OCI-LY7 (cell line): ENCODE results near the gene RIC3. TPM values are rescaled to one million over a fixed set of nuclear protein-coding genes. Genes with fewer than 3 reads are reported as not detected.

Source experiments
- BruUV-seq: library from RNA; stranded (reverse); fragments of 400-500 nt; replicated peaks from 2 replicates; lab custom pipeline; 2021; lab: Mats Ljungman, UMichigan
- CTCF ChIA-PET: fragments of 300-600 bp; sonication (Branson Sonifier 250); formaldehyde crosslinking; loops from one replicate; lab custom pipeline; 2022; ENCODE audit warnings: antibody characterized with exemption; ENCODE audit not compliant: unreplicated experiment; lab: Charles Lee
- POLR2A ChIA-PET: fragments of 300-600 bp; sonication (Branson Sonifier 250); formaldehyde crosslinking; loops from one replicate; lab custom pipeline; 2022; ENCODE audit warnings: antibody characterized with exemption; lab: Charles Lee
- DNase-seq: peaks from one replicate; pipeline ENCODE4 v3.0.0-alpha.2; 2015; ENCODE audit warnings: low spot score
- H2AFZ ChIP-seq: fragments of 200-600 bp; sonication (generic), shearing (Covaris generic); 2 replicates; pipeline ENCODE4 v1.6.1; 2014; ENCODE audit warnings: mild to moderate bottlenecking, antibody characterized with exemption, low read length, moderate library complexity
- H3K27ac ChIP-seq: fragments of 200-600 bp; sonication (generic); 2 replicates; pipeline ENCODE4 v1.5.1; 2014; ENCODE audit warnings: mixed run types, low read depth, mild to moderate bottlenecking, moderate library complexity, low read length, inconsistent platforms; ENCODE audit not compliant: poor library complexity, severe bottlenecking
- H3K36me3 ChIP-seq: fragments of 200-600 bp; sonication (generic); 2 replicates; pipeline ENCODE4 v1.6.1; 2014; ENCODE audit warnings: mild to moderate bottlenecking, antibody characterized with exemption, low read length, moderate library complexity, mixed read lengths; ENCODE audit not compliant: insufficient read depth
- H3K4me1 ChIP-seq: fragments of 200-600 bp; sonication (generic); 2 replicates; pipeline ENCODE4 v1.5.1; 2014; ENCODE audit warnings: mild to moderate bottlenecking, low read length; ENCODE audit not compliant: insufficient read depth, poor library complexity, severe bottlenecking
- H3K4me2 ChIP-seq: fragments of 200-600 bp; sonication (generic); 2 replicates; pipeline ENCODE4 v1.6.1; 2014; ENCODE audit warnings: mild to moderate bottlenecking, low read length
- H3K4me3 ChIP-seq: fragments of 200-600 bp; sonication (generic); 2 replicates; pipeline ENCODE4 v1.5.1; 2014; ENCODE audit warnings: mild to moderate bottlenecking, low read depth, low read length; ENCODE audit not compliant: poor library complexity, severe bottlenecking
- H3K79me2 ChIP-seq: fragments of 200-600 bp; sonication (generic); 2 replicates; pipeline ENCODE4 v1.6.1; 2016; ENCODE audit warnings: low read depth, mild to moderate bottlenecking, low read length, moderate library complexity, mixed read lengths; ENCODE audit not compliant: insufficient read depth
- H3K9me2 ChIP-seq: fragments of 200-600 bp; sonication (generic); 2 replicates; pipeline ENCODE4 v1.6.1; 2016; ENCODE audit warnings: mild to moderate bottlenecking, low read length, mixed read lengths; ENCODE audit not compliant: insufficient read depth
- H3K9me3 ChIP-seq: fragments of 200-600 bp; sonication (generic); 2 replicates; pipeline ENCODE4 v1.6.1; 2014; ENCODE audit warnings: mild to moderate bottlenecking, mixed run types, low read length, mixed read lengths
- H4K20me1 ChIP-seq: fragments of 200-600 bp; sonication (generic); 2 replicates; pipeline ENCODE4 v1.6.1; 2014; ENCODE audit warnings: mild to moderate bottlenecking, antibody characterized with exemption, low read length, moderate library complexity, mixed read lengths; ENCODE audit not compliant: insufficient read depth
- EZH2phosphoT487 ChIP-seq: fragments of 200-600 bp; sonication (generic); IDR thresholded peaks from 2 replicates; pipeline ENCODE4 v1.6.1; 2018; ENCODE audit warnings: low read depth, borderline replicate concordance, mild to moderate bottlenecking, mixed run types, antibody characterized with exemption, low read length, moderate library complexity, mixed read lengths
- intact Hi-C: fragments of 100-400 bp; cut with micrococcal nuclease; formaldehyde crosslinking; loops from one replicate; pipeline ENCODE4 v1.10.0; 2022; ENCODE audit not compliant: unreplicated experiment
- total RNA-seq, 2 experiments: library from RNA; depleted of rRNA in 1 of 2; stranded (reverse); fragments of >200 nt in 1 of 2; shearing (Covaris generic) in 1 of 2; gene quantifications; 2 replicates each; pipeline ENCODE4 v1.2.3, GENCODE V29; 2014 to 2022
- TF ChIP-seq, protein P1 (sequence below): fragments of 200-600 bp; sonication (generic); conservative IDR thresholded peaks from 2 replicates; pipeline ENCODE4 v1.5.1; 2014; ENCODE audit warnings: mild to moderate bottlenecking, antibody characterized with exemption, low read length, moderate library complexity, mixed read lengths

RIC3 gene
- total RNA-seq, 2 experiments from 2014 or later: not detected

- intact Hi-C loops: no loop called here
- CTCF ChIA-PET: no interaction called here
- DNase-seq: no peak
- H4K20me1 ChIP-seq: no peaks in the 10 kb centered on the region
- no peaks in the 10 kb centered on the region for H3K9me2 ChIP-seq
- H3K79me2 ChIP-seq: no peaks in the 10 kb centered on the region
- no peak overlapping the region for H2AFZ ChIP-seq
- H3K4me1 ChIP-seq: no peaks in the 10 kb centered on the region
- H3K9me3 ChIP-seq: no peaks in the 10 kb centered on the region
- H3K36me3 ChIP-seq: no peaks in the 10 kb centered on the region
- no peak overlapping the region for H3K4me2 ChIP-seq
- POLR2A ChIA-PET: interaction anchor here (0.6 kb wide), 1 partner anchor 15 kb away, joined by 3 read pairs; no protein-coding TSS in a partner anchor
- no TSS peak for BruUV-seq
- TF ChIP-seq, protein P1, sequence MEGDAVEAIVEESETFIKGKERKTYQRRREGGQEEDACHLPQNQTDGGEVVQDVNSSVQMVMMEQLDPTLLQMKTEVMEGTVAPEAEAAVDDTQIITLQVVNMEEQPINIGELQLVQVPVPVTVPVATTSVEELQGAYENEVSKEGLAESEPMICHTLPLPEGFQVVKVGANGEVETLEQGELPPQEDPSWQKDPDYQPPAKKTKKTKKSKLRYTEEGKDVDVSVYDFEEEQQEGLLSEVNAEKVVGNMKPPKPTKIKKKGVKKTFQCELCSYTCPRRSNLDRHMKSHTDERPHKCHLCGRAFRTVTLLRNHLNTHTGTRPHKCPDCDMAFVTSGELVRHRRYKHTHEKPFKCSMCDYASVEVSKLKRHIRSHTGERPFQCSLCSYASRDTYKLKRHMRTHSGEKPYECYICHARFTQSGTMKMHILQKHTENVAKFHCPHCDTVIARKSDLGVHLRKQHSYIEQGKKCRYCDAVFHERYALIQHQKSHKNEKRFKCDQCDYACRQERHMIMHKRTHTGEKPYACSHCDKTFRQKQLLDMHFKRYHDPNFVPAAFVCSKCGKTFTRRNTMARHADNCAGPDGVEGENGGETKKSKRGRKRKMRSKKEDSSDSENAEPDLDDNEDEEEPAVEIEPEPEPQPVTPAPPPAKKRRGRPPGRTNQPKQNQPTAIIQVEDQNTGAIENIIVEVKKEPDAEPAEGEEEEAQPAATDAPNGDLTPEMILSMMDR: no peak
- TF ChIP-seq EZH2phosphoT487: no peak
- H3K27ac ChIP-seq: no peak overlapping the region
- H3K4me3 ChIP-seq: no peak overlapping the region
Measured at GRCh38 chr11:8085011-8085645, 83.7 kb downstream of the RIC3 start.

- H3K9me3 ChIP-seq: no peaks in the 10 kb centered on the region
- H3K9me2 ChIP-seq: no peaks in the 10 kb centered on the region
- CTCF ChIA-PET: no interaction called here
- H2AFZ ChIP-seq: no peak overlapping the region
- no peaks in the 10 kb centered on the region for H4K20me1 ChIP-seq
- no peaks in the 10 kb centered on the region for H3K36me3 ChIP-seq
- no peak overlapping the region for H3K4me2 ChIP-seq
- no TSS peak for BruUV-seq
- TF ChIP-seq, protein P1: no peak
- TF ChIP-seq EZH2phosphoT487: no peak
- no peaks in the 10 kb centered on the region for H3K79me2 ChIP-seq
- H3K4me1 ChIP-seq: no peaks in the 10 kb centered on the region
- no peak overlapping the region for H3K27ac ChIP-seq
- DNase-seq: no peak
- POLR2A ChIA-PET: no interaction called here
- no peak overlapping the region for H3K4me3 ChIP-seq
- intact Hi-C loops: no loop called here
Measured at GRCh38 chr11:8084352-8084751, 84.5 kb downstream of the RIC3 start.

- no peaks in the 10 kb centered on the region for H3K79me2 ChIP-seq
- no peaks in the 10 kb centered on the region for H3K9me2 ChIP-seq
- H4K20me1 ChIP-seq: no peaks in the 10 kb centered on the region
- DNase-seq: no peak
- H3K4me1 ChIP-seq: no peaks in the 10 kb centered on the region
- TF ChIP-seq, protein P1: no peak
- no peak for TF ChIP-seq EZH2phosphoT487
- ChIA-PET POLR2A (no interaction called here), CTCF (no interaction called here)
- no peak overlapping the region for H3K4me3 ChIP-seq
- BruUV-seq: no TSS peak
- H3K36me3 ChIP-seq: no peaks in the 10 kb centered on the region
- no peak overlapping the region for H2AFZ ChIP-seq
- no peak overlapping the region for H3K4me2 ChIP-seq
- no peak overlapping the region for H3K27ac ChIP-seq
- no peaks in the 10 kb centered on the region for H3K9me3 ChIP-seq
- intact Hi-C loops: no loop called here
Measured at GRCh38 chr11:8083871-8084281, 84.9 kb downstream of the RIC3 start.
